HG02759 (cell line): ENCODE data around the gene SMARCD3.

ENCODE experiments used
- ATAC-seq: cut with Tn5 transposase; IDR thresholded peaks from one replicate; pipeline ENCODE4 v1.9.1; 2021; ENCODE audit warnings: mild to moderate bottlenecking, moderate library complexity; ENCODE audit not compliant: unreplicated experiment

Gene SMARCD3

GRCh38 chr7:151211155-151211772 lies 37.2 kb downstream of the SMARCD3 start:
- no peak for ATAC-seq

- ATAC-seq, result no peak
Observed at GRCh38 chr7:151210087-151210854, 38.2 kb downstream of the SMARCD3 start, which contains the start of gene H2BK1. Gene H2BK1, minus strand, starts transcription at chr7:151210488. Its CDS starts 170 bp downstream, at chr7:151210318.

- no peak for ATAC-seq
Observed at GRCh38 chr7:151209588-151209987, 38.9 kb downstream of the SMARCD3 start.

- no peak for ATAC-seq
Observed at GRCh38 chr7:151208253-151208862, 40.1 kb downstream of the SMARCD3 start.

- no peak for ATAC-seq
Observed at GRCh38 chr7:151207804-151208203, 40.7 kb downstream of the SMARCD3 start.

- ATAC-seq, result no peak
Observed at GRCh38 chr7:151207315-151207714, 41.2 kb downstream of the SMARCD3 start.

- ATAC-seq, result no peak
Observed at GRCh38 chr7:151206914-151207313, 41.6 kb downstream of the SMARCD3 start.

- ATAC-seq, result no peak
Observed at GRCh38 chr7:151205730-151206129, 42.8 kb downstream of the SMARCD3 start.

- no peak for ATAC-seq
Observed at GRCh38 chr7:151204383-151205032, 44.0 kb downstream of the SMARCD3 start.

GRCh38 chr7:151202836-151203235 lies 45.7 kb downstream of the SMARCD3 start:
- no peak for ATAC-seq

- ATAC-seq, result no peak
Observed at GRCh38 chr7:151201751-151202150, 46.7 kb downstream of the SMARCD3 start.

- no peak for ATAC-seq
Observed at GRCh38 chr7:151201344-151201743, 47.1 kb downstream of the SMARCD3 start.

GRCh38 chr7:151198945-151199848 lies 49.3 kb downstream of the SMARCD3 start:
- ATAC-seq, result no peak

- ATAC-seq, result no peak
Observed at GRCh38 chr7:151197932-151198331, 50.6 kb downstream of the SMARCD3 start.

GRCh38 chr7:151195616-151196450 lies 52.7 kb downstream of the SMARCD3 start:
- ATAC-seq, result no peak

- ATAC-seq, result no peak
Observed at GRCh38 chr7:151194188-151194587, 54.3 kb downstream of the SMARCD3 start.

GRCh38 chr7:151193203-151193978 lies 55.1 kb downstream of the SMARCD3 start:
- no peak for ATAC-seq

- ATAC-seq, result no peak
Observed at GRCh38 chr7:151192002-151192539, 56.4 kb downstream of the SMARCD3 start.
